HEK293 (cell line): ENCODE data around the gene HAUS1.

Source experiments
- SP3 ChIP-seq: fragments of 450-650 bp; formaldehyde crosslinking; IDR thresholded peaks from 2 replicates; pipeline ENCODE4 v1.5.1; 2016; ENCODE audit warnings: missing biosample characterization, missing genetic modification characterization
- ZBTB17 ChIP-seq: fragments of 450-650 bp; formaldehyde crosslinking; IDR thresholded peaks from 2 replicates; pipeline ENCODE4 v1.5.1; 2016; ENCODE audit warnings: missing biosample characterization, missing genetic modification characterization
- ZBTB8A ChIP-seq: fragments of 450-650 bp; formaldehyde crosslinking; IDR thresholded peaks from 2 replicates; pipeline ENCODE4 v1.5.1; 2016; ENCODE audit warnings: missing biosample characterization, missing genetic modification characterization
- ZNF121 ChIP-seq: fragments of 450-650 bp; formaldehyde crosslinking; IDR thresholded peaks from 2 replicates; pipeline ENCODE4 v1.5.1; 2016; ENCODE audit warnings: missing biosample characterization, missing genetic modification characterization
- ZNF202 ChIP-seq: fragments of 450-650 bp; formaldehyde crosslinking; IDR thresholded peaks from 2 replicates; pipeline ENCODE4 v1.5.1; 2016; ENCODE audit warnings: missing biosample characterization, missing genetic modification characterization, borderline replicate concordance
- ZNF223 ChIP-seq: fragments of 450-650 bp; formaldehyde crosslinking; IDR thresholded peaks from 2 replicates; pipeline ENCODE4 v1.5.1; 2016; ENCODE audit warnings: missing biosample characterization, missing genetic modification characterization
- ZNF302 ChIP-seq: fragments of 450-650 bp; formaldehyde crosslinking; IDR thresholded peaks from 2 replicates; pipeline ENCODE4 v1.5.1; 2016; ENCODE audit warnings: missing biosample characterization, missing genetic modification characterization, low read depth
- ZNF324 ChIP-seq: fragments of 450-650 bp; formaldehyde crosslinking; IDR thresholded peaks from 2 replicates; pipeline ENCODE4 v1.5.1; 2016; ENCODE audit warnings: missing biosample characterization, missing genetic modification characterization
- ZNF391 ChIP-seq: fragments of 450-650 bp; formaldehyde crosslinking; IDR thresholded peaks from 2 replicates; pipeline ENCODE4 v1.5.1; 2016; ENCODE audit warnings: low read depth, missing biosample characterization, missing genetic modification characterization, borderline replicate concordance
- ZNF426 ChIP-seq: fragments of 450-650 bp; formaldehyde crosslinking; IDR thresholded peaks from 2 replicates; pipeline ENCODE4 v1.5.1; 2017; ENCODE audit warnings: missing biosample characterization, missing genetic modification characterization, mild to moderate bottlenecking, inconsistent platforms, moderate library complexity
- ZNF514 ChIP-seq: fragments of 450-650 bp; formaldehyde crosslinking; IDR thresholded peaks from 2 replicates; pipeline ENCODE4 v1.5.1; 2016; ENCODE audit warnings: missing biosample characterization, missing genetic modification characterization
- ZNF571 ChIP-seq: fragments of 450-650 bp; formaldehyde crosslinking; IDR thresholded peaks from 2 replicates; pipeline ENCODE4 v1.5.0; 2017; ENCODE audit warnings: missing biosample characterization, missing genetic modification characterization
- ZNF596 ChIP-seq: fragments of 450-650 bp; IDR thresholded peaks from 2 replicates; pipeline ENCODE4 v1.5.0; 2018; ENCODE audit warnings: missing biosample characterization, mild to moderate bottlenecking, missing genetic modification characterization, moderate library complexity
- ZNF610 ChIP-seq: fragments of 450-650 bp; formaldehyde crosslinking; IDR thresholded peaks from 2 replicates; pipeline ENCODE4 v1.5.1; 2016; ENCODE audit warnings: missing biosample characterization, missing genetic modification characterization, borderline replicate concordance
- ZNF658 ChIP-seq: fragments of 450-650 bp; formaldehyde crosslinking; IDR thresholded peaks from 2 replicates; pipeline ENCODE4; 2016; ENCODE audit warnings: missing biosample characterization, missing genetic modification characterization
- ZNF670 ChIP-seq: fragments of 450-650 bp; formaldehyde crosslinking; IDR thresholded peaks from 2 replicates; pipeline ENCODE4 v1.5.1; 2016; ENCODE audit warnings: missing biosample characterization, missing genetic modification characterization, low read depth
- ZNF776 ChIP-seq: fragments of 450-650 bp; formaldehyde crosslinking; IDR thresholded peaks from 2 replicates; pipeline ENCODE4 v1.5.0; 2017; ENCODE audit warnings: missing biosample characterization, missing genetic modification characterization, borderline replicate concordance
- ZNF785 ChIP-seq: fragments of 450-650 bp; formaldehyde crosslinking; IDR thresholded peaks from 2 replicates; pipeline ENCODE4 v1.5.1; 2016; ENCODE audit warnings: missing biosample characterization, missing genetic modification characterization
- ZSCAN23 ChIP-seq: fragments of 450-650 bp; formaldehyde crosslinking; IDR thresholded peaks from 2 replicates; pipeline ENCODE4 v1.5.1; 2016; ENCODE audit warnings: missing biosample characterization, missing genetic modification characterization
- TF ChIP-seq, protein P1 (sequence below): fragments of 450-650 bp; formaldehyde crosslinking; IDR thresholded peaks from 2 replicates; pipeline ENCODE4 v1.5.1; 2016; ENCODE audit warnings: missing biosample characterization, missing genetic modification characterization
- TF ChIP-seq, protein P2 (sequence below): fragments of 450-650 bp; IDR thresholded peaks from 2 replicates; pipeline ENCODE4 v1.5.1; 2018; ENCODE audit warnings: missing biosample characterization, mild to moderate bottlenecking, missing genetic modification characterization
- TF ChIP-seq, protein P3 (sequence below): fragments of 450-650 bp; formaldehyde crosslinking; IDR thresholded peaks from 2 replicates; pipeline ENCODE4 v1.5.1; 2016; ENCODE audit warnings: missing biosample characterization, missing genetic modification characterization
- TF ChIP-seq, protein P4 (sequence below): sonication (generic); formaldehyde crosslinking; IDR thresholded peaks from 2 replicates; pipeline ENCODE4 v1.8.1; 2022; ENCODE audit warnings: mild to moderate bottlenecking, moderate library complexity, missing genetic modification reagents
- TF ChIP-seq, protein P5 (sequence below): fragments of 450-650 bp; formaldehyde crosslinking; IDR thresholded peaks from 2 replicates; pipeline ENCODE4 v1.5.1; 2017; ENCODE audit warnings: missing biosample characterization, missing genetic modification characterization
- TF ChIP-seq, protein P6 (sequence below): fragments of 450-650 bp; formaldehyde crosslinking; IDR thresholded peaks from 2 replicates; pipeline ENCODE4 v1.5.1; 2016; ENCODE audit warnings: missing biosample characterization, missing genetic modification characterization
- TF ChIP-seq, protein P7 (sequence below): fragments of 450-650 bp; formaldehyde crosslinking; IDR thresholded peaks from 2 replicates; pipeline ENCODE4 v1.5.1; 2016; ENCODE audit warnings: missing biosample characterization, missing genetic modification characterization

HAUS1 gene

DNA sequence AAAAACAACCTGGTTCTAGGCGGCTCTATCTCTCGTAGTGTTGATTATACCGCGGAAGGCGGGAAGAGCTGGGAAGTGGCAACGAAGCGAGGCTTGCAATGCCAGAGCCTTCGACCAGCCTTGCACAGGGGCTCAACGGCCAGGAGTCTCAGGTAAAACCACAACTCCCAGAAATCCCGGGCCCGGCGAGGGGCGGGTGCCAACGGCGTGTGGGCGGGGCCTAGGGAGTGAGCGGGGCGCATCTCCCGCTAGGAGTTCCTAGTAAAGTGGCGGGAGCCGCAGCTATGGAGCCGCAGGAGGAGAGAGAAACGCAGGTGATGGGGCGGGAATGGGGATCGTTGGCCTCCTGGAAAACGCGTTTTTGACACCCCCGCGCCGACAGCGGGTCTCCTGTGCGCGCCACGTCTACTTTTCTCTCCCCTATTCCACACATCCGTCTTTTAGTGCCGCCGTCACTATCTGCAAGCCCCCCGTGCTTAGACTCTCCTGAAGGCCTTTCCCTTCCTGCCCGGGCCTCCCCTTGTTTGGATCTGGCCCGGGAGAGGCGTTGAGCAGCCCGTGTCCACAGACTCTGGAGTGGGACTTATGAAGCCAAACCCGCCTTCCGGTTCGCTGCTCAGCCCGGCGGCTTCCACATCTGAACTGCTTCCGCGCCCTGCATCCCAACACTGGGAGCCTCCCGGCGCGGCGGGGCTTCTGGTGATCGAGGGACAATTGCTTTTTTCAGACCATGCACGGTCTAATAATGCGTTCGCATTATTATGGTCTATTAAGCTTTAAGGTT is at the start of gene HAUS1 (continued):
- TF ChIP-seq, protein P1, sequence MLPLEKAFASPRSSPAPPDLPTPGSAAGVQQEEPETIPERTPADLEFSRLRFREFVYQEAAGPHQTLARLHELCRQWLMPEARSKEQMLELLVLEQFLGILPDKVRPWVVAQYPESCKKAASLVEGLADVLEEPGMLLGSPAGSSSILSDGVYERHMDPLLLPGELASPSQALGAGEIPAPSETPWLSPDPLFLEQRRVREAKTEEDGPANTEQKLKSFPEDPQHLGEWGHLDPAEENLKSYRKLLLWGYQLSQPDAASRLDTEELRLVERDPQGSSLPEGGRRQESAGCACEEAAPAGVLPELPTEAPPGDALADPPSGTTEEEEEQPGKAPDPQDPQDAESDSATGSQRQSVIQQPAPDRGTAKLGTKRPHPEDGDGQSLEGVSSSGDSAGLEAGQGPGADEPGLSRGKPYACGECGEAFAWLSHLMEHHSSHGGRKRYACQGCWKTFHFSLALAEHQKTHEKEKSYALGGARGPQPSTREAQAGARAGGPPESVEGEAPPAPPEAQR (tag by site-specific recombination), result no peak
- TF ChIP-seq ZNF391 (tag by site-specific recombination) (peak; percentile 69; the same call in 1 of the 2 replicates), ZNF514 (tag by site-specific recombination) (no peak), ZNF658 (tag by site-specific recombination) (no peak), ZNF785 (tag by site-specific recombination) (no peak), ZNF324 (tag by site-specific recombination) (no peak; the same call in 1 of the 2 replicates), ZNF202 (tag by site-specific recombination) (no peak), ZBTB17 (tag by site-specific recombination) (peak; percentile 58), ZNF302 (tag by site-specific recombination) (no peak), SP3 (tag by site-specific recombination) (peak; percentile 95), ZNF223 (no peak), ZNF610 (tag by site-specific recombination) (no peak), ZBTB8A (tag by site-specific recombination) (peak; percentile 36; the same call in 1 of the 2 replicates), ZNF670 (no peak), ZNF776 (no peak), ZNF596 (tag by site-specific recombination) (no peak), ZNF121 (no peak), ZNF426 (tag by site-specific recombination) (no peak), ZNF571 (tag by site-specific recombination) (no peak), ZSCAN23 (tag by site-specific recombination) (peak; percentile 75; the same call in 1 of the 2 replicates)
- TF ChIP-seq, protein P2, sequence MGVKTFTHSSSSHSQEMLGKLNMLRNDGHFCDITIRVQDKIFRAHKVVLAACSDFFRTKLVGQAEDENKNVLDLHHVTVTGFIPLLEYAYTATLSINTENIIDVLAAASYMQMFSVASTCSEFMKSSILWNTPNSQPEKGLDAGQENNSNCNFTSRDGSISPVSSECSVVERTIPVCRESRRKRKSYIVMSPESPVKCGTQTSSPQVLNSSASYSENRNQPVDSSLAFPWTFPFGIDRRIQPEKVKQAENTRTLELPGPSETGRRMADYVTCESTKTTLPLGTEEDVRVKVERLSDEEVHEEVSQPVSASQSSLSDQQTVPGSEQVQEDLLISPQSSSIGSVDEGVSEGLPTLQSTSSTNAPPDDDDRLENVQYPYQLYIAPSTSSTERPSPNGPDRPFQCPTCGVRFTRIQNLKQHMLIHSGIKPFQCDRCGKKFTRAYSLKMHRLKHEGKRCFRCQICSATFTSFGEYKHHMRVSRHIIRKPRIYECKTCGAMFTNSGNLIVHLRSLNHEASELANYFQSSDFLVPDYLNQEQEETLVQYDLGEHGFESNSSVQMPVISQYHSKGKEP, result no peak
- TF ChIP-seq, protein P3, sequence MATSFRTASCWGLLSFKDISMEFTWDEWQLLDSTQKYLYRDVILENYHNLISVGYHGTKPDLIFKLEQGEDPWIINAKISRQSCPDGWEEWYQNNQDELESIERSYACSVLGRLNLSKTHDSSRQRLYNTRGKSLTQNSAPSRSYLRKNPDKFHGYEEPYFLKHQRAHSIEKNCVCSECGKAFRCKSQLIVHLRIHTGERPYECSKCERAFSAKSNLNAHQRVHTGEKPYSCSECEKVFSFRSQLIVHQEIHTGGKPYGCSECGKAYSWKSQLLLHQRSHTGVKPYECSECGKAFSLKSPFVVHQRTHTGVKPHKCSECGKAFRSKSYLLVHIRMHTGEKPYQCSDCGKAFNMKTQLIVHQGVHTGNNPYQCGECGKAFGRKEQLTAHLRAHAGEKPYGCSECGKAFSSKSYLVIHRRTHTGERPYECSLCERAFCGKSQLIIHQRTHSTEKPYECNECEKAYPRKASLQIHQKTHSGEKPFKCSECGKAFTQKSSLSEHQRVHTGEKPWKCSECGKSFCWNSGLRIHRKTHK, result no peak
- TF ChIP-seq, protein P4, sequence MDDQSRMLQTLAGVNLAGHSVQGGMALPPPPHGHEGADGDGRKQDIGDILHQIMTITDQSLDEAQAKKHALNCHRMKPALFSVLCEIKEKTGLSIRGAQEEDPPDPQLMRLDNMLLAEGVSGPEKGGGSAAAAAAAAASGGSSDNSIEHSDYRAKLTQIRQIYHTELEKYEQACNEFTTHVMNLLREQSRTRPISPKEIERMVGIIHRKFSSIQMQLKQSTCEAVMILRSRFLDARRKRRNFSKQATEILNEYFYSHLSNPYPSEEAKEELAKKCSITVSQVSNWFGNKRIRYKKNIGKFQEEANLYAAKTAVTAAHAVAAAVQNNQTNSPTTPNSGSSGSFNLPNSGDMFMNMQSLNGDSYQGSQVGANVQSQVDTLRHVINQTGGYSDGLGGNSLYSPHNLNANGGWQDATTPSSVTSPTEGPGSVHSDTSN (CRISPR knock-in tag), result no peak
- TF ChIP-seq, protein P5, sequence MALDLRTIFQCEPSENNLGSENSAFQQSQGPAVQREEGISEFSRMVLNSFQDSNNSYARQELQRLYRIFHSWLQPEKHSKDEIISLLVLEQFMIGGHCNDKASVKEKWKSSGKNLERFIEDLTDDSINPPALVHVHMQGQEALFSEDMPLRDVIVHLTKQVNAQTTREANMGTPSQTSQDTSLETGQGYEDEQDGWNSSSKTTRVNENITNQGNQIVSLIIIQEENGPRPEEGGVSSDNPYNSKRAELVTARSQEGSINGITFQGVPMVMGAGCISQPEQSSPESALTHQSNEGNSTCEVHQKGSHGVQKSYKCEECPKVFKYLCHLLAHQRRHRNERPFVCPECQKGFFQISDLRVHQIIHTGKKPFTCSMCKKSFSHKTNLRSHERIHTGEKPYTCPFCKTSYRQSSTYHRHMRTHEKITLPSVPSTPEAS (tag by site-specific recombination), result 0 out of 2 replicates have a peak, but pooled peaks have one; percentile 22
- TF ChIP-seq, protein P6, sequence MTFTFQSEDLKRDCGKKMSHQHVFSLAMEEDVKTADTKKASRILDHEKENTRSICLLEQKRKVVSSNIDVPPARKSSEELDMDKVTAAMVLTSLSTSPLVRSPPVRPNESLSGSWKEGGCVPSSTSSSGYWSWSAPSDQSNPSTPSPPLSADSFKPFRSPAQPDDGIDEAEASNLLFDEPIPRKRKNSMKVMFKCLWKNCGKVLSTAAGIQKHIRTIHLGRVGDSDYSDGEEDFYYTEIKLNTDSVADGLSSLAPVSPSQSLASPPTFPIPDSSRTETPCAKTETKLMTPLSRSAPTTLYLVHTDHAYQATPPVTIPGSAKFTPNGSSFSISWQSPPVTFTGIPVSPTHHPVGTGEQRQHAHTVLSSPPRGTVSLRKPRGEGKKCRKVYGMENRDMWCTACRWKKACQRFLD (tag by site-specific recombination), result no peak
- TF ChIP-seq, protein P7, sequence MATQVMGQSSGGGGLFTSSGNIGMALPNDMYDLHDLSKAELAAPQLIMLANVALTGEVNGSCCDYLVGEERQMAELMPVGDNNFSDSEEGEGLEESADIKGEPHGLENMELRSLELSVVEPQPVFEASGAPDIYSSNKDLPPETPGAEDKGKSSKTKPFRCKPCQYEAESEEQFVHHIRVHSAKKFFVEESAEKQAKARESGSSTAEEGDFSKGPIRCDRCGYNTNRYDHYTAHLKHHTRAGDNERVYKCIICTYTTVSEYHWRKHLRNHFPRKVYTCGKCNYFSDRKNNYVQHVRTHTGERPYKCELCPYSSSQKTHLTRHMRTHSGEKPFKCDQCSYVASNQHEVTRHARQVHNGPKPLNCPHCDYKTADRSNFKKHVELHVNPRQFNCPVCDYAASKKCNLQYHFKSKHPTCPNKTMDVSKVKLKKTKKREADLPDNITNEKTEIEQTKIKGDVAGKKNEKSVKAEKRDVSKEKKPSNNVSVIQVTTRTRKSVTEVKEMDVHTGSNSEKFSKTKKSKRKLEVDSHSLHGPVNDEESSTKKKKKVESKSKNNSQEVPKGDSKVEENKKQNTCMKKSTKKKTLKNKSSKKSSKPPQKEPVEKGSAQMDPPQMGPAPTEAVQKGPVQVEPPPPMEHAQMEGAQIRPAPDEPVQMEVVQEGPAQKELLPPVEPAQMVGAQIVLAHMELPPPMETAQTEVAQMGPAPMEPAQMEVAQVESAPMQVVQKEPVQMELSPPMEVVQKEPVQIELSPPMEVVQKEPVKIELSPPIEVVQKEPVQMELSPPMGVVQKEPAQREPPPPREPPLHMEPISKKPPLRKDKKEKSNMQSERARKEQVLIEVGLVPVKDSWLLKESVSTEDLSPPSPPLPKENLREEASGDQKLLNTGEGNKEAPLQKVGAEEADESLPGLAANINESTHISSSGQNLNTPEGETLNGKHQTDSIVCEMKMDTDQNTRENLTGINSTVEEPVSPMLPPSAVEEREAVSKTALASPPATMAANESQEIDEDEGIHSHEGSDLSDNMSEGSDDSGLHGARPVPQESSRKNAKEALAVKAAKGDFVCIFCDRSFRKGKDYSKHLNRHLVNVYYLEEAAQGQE, result no peak
